ENCODE data around the gene FRY.

FRY gene

DNA sequence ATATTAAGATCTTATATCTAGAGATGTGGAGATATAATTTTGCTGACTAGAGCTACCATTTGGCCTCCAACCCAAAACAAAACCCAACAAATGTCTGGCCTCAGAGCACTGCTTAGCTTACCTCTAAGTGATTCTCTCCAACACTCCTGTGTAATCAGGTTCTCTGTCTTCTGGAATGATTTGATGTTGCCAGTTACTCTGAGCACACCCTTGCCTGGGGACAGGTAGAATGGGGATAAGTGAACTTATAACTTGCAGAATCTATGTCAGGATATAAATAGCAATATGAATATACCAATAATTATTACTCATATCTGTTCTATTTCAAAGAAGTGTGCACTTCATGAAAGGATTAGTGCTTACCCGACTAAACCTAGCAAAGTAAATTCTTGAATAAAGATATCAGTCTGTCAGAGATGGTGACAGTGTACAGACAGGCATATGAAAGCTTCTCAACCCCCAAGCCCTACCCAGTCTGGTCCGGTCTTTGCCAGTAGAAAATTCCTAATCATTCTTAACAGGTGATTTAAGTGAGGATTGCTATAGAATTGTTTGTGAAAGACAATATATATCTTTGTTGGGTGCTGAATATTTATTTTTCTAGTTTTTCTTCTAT is 250.6 kb downstream of the FRY start:
- DNase-seq = no peak
- intact Hi-C loops (cut with DNase I) = no loop called here

DNA sequence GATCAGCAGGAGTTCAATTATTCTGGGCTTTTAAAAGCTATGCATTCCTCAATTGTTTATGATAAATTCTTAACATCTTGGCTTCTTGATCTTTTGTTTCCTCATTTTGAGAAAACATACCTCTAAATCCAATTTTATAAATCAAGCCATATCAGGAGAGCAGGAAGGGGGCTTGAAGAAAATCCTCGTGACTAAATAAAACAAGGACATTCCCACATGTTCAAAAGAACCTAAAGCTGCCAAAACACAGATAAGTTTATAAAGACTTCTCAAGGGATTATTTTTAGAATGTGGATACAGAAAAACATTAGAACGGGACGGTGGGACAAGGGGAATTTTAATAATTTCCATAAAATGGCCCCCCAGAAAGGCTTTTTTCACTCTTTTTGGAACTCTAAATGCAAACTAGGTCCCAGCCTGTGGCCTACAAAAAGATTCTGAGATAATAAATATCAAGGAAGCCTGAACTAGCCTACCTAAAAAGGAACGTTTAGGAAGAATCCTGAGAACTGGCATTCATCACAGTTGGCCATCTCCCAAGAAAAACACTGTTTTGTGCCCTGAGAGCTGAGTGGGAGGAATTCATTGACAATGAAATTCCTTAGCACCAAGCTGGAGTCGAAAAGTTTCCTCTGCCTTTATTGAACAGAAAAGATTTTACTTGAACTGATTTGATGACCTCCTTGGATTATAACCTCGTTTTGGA is 253.5 kb downstream of the FRY start:
- DNase-seq = no peak
- intact Hi-C loops (cut with DNase I) = no loop called here

DNA sequence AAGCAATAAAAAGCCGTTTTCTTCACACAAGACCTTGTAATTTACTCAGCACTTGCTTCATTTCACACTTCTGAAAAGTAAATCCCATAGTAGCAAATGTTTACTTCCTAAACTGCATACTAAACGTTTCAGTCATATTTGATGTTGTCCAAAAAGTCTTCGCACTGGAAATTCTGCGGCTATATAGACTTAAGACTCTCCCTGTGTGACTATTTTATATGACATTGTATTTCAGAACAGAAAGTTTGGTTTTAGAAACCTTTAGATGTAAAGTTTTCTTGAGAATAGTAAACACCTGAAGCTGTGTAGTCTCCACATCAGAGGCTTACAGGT is 254.0 kb downstream of the FRY start:
- no peak for DNase-seq
- intact Hi-C loops (cut with DNase I) = no loop called here

GRCh38 chr13:32297206-32297605 is 265.6 kb downstream of the FRY start:
- intact Hi-C loops (cut with DNase I) = no loop called here
- DNase-seq = no peak

GRCh38 chr13:32298695-32299094 is 267.1 kb downstream of the FRY start:
- no peak for DNase-seq
- intact Hi-C loops (cut with DNase I) = no loop called here

DNA sequence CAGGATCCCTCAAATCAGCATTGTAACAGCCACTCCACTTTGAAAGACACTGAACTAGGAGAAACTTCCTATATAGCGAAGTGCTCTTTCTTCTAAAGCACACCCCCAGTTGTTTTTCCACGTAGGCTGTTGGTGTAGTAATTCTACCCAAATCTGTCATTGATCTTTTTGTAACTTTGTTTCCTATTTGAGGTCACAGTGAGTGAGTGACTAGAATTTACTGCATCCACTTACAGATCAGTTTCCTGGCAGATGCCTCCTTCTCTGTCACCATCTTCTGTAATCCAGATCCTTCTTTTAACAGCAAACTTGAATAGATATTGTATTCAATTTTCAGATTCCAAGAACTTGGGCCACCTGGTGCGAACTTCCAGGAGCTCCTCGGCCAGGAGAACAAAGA is 268.3 kb downstream of the FRY start:
- intact Hi-C loops (cut with DNase I) = no loop called here
- no peak for DNase-seq

DNA sequence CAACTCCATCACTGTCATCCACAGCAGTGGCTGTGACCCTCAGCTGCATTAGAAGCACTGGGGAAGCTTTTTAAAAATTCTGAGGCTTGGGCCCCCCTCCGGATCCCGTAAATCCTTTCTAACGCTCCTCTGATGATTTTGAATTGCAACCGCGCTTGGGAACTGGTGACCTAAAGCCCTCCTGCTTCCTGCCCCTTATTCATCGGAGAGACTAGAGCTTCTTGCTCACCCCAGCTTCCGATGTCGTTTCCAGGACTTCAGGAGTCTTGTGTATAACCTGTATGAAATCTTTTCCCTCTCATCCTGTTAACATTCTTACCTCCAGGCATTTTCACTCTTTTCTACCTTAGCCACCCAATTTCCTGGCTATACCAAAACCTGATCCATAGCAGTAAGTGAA is 268.8 kb downstream of the FRY start:
- no peak for DNase-seq
- intact Hi-C loops (cut with DNase I) = no loop called here

- intact Hi-C loops (cut with DNase I) = no loop called here
These were observed 269.3 kb downstream of the FRY start for GRCh38 chr13:32300920-32301319.

GRCh38 chr13:32302461-32302860 is 270.9 kb downstream of the FRY start:
- no peak for DNase-seq
- intact Hi-C loops (cut with DNase I) = no loop called here

More at GRCh38 chr13:32300920-32301319, 269.3 kb downstream of the FRY start:
- no peak for DNase-seq

- no peak for DNase-seq
- intact Hi-C loops (cut with DNase I) = loop anchor here (5.0 kb wide), 1 partner anchor 58 kb away; no protein-coding TSS in a partner anchor
These were observed 274.1 kb downstream of the FRY start for GRCh38 chr13:32305646-32306045.

GRCh38 chr13:32309312-32310133 is 277.9 kb downstream of the FRY start:
- DNase-seq = peak in 1 of 10 donors; percentile 40
- intact Hi-C loops (cut with DNase I) = loop anchor here (1.0 to 10.0 kb wide), 4 partner anchors 62 to 290 kb away; partner anchors contain the start of genes N4BP2L1 and N4BP2L2

GRCh38 chr13:32310134-32310706 is 278.6 kb downstream of the FRY start:
- DNase-seq = no peak
- intact Hi-C loops (cut with DNase I) = loop anchor here (1.0 to 10.0 kb wide), 3 partner anchors 115 to 291 kb away; partner anchors contain the start of genes N4BP2L1 and N4BP2L2

DNA sequence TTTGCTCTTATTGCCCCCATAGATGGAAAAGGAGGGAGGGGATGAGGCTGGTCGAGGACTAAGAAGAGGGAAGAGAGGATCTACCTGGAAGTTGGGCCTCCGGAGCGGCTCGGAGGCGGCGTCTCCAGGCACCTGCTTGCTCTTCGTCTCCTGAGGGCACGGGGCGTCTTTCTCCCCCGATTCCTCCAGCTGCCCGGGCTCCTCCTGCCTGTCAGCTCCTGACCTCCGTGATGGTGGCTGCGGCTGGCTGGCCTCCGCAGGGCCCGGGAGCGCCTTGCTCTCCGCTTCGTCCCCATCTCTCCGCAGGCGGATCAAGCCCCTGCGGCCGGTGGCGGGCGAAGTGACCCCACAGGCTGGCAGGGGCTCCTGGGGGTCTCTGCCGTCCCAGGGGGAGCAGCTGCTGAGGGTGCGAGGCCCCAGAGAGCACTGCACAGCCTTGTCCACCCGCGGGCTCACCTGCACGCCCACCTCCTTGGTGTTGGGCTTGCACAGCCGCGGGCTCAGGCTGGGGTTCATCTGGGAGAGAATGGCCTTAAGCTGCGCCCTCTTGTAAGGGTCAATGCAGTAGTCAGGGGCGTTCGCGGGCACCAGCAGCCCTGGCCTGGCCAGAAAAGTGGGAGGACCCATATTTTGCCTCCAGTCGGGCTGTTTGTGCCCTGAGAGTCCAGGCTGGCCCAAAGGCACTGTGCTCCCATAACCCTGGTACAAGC is 279.8 kb downstream of the FRY start:
- peak in 2 of 10 donors; percentile 59 to 76 for DNase-seq
- intact Hi-C loops (cut with DNase I) = loop anchor here (10.0 kb wide), 2 partner anchors 113 to 223 kb away; partner anchors contain the start of genes N4BP2L1 and N4BP2L2

DNA sequence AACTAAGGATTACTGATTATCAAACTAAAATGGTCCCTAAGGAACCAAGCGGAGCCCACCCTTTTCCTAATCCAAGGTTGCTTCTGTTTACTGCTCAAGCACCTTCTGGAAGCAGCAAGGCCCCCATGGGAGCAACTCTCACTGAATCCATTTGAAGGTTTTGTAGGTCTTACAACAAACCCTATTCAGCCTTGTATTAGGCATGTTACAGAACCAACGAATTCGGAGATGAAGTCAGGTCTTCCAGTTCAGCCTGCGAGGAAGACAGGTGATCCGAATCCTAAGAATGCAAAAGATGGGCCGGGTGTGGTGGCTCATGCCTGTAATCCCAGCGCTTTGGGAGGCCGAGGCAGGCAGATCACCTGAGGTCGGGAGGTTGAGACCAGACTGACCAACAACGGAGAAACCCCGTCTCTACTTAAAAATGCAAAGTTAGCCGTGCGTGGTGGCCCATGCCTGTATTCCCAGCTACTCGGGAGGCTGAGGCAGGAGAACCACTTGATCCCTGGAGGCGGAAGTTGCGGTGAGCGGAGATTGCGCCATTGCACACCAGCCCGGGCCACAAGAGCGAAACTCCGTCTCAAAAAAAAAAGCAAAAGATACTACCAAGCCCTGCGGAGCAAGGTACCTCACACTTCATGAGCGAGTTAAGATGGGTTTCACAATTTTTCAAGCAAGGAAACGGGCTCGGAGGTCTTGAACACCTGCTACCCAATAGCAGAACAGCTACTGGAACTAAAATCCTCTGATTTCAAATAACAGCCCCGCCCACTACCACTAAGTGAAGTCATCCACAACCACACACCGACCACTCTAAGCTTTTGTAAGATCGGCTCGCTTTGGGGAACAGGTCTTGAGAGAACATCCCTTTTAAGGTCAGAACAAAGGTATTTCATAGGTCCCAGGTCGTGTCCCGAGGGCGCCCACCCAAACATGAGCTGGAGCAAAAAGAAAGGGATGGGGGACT is 283.0 kb downstream of the FRY start:
- intact Hi-C loops (cut with DNase I) = loop anchor here (10.0 kb wide), 2 partner anchors 110 to 220 kb away; partner anchors contain the start of genes N4BP2L1 and N4BP2L2
- DNase-seq = peak in 3 of 10 donors; percentile 13 to 81 (median 75)

DNA sequence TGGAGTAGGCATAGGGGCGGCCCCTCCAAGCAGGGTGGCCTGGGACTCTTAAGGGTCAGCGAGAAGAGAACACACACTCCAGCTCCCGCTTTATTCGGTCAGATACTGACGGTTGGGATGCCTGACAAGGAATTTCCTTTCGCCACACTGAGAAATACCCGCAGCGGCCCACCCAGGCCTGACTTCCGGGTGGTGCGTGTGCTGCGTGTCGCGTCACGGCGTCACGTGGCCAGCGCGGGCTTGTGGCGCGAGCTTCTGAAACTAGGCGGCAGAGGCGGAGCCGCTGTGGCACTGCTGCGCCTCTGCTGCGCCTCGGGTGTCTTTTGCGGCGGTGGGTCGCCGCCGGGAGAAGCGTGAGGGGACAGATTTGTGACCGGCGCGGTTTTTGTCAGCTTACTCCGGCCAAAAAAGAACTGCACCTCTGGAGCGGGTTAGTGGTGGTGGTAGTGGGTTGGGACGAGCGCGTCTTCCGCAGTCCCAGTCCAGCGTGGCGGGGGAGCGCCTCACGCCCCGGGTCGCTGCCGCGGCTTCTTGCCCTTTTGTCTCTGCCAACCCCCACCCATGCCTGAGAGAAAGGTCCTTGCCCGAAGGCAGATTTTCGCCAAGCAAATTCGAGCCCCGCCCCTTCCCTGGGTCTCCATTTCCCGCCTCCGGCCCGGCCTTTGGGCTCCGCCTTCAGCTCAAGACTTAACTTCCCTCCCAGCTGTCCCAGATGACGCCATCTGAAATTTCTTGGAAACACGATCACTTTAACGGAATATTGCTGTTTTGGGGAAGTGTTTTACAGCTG is 283.9 kb downstream of the FRY start, which contains the start of the genes BRCA2 and ZAR1L:
Gene BRCA2 (plus strand): TSS at position 271 of the 790 bp plus-strand sequence. CDS start 953 bp downstream, outside the sequence.
Gene ZAR1L (minus strand): TSS at position 126 of the 790 bp plus-strand sequence. CDS start 3,438 bp downstream, outside the sequence.
- intact Hi-C loops (cut with DNase I) = loop anchor here (10.0 kb wide), 2 partner anchors 109 to 219 kb away; partner anchors contain the start of genes N4BP2L1 and N4BP2L2
- peak; percentile 81 to 98 (median 90) for DNase-seq

GRCh38 chr13:32316028-32316339 is 284.4 kb downstream of the FRY start:
- intact Hi-C loops (cut with DNase I) = loop anchor here (10.0 kb wide), 2 partner anchors 109 to 219 kb away; partner anchors contain the start of genes N4BP2L1 and N4BP2L2

DNA sequence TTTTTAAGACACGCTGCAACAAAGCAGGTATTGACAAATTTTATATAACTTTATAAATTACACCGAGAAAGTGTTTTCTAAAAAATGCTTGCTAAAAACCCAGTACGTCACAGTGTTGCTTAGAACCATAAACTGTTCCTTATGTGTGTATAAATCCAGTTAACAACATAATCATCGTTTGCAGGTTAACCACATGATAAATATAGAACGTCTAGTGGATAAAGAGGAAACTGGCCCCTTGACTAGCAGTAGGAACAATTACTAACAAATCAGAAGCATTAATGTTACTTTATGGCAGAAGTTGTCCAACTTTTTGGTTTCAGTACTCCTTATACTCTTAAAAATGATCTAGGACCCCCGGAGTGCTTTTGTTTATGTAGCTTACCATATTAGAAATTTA is 284.9 kb downstream of the FRY start:
- no peak for DNase-seq
- intact Hi-C loops (cut with DNase I) = loop anchor here (10.0 kb wide), 2 partner anchors 108 to 218 kb away; partner anchors contain the start of genes N4BP2L1 and N4BP2L2

More at GRCh38 chr13:32316028-32316339, 284.4 kb downstream of the FRY start:
- DNase-seq = peak in 2 of 10 donors; percentile 2 to 43

All from posterior cingulate gyrus (tissue), 11 donors.